HepG2 (cell line): ENCODE results near the gene DEFB131B. TPM values are rescaled to one million over a fixed set of nuclear protein-coding genes. Genes with fewer than 3 reads are reported as not detected.
A peak's percentile ranks its signal among the peaks of the same experiment; 100 is the strongest.

Experiments used
- BHLHE40 ChIP-seq: IDR thresholded peaks from 2 replicates; pipeline ENCODE4 v1.6.1; 2011; ENCODE audit warnings: low read length, improper control_type of control experiment
- FOXC1 ChIP-seq: sonication (generic); formaldehyde crosslinking; IDR thresholded peaks from 2 replicates; pipeline ENCODE4 v1.8.0; 2022; ENCODE audit warnings: mild to moderate bottlenecking, missing genetic modification reagents, borderline replicate concordance
- HNRNPL ChIP-seq: fragments of 200-400 bp; formaldehyde crosslinking; IDR thresholded peaks from 2 replicates; pipeline ENCODE4 v1.6.1; 2017; ENCODE audit warnings: mild to moderate bottlenecking, low read depth, low read length
- KLF11 ChIP-seq: IDR thresholded peaks from 2 replicates; pipeline ENCODE4 v1.6.1; 2016; ENCODE audit warnings: missing compliant biosample characterization
- NCOA1 ChIP-seq: sonication (generic); formaldehyde crosslinking; IDR thresholded peaks from 2 replicates; pipeline ENCODE4 v1.9.0; 2021; ENCODE audit warnings: missing genetic modification reagents
- NCOR1 ChIP-seq: fragments of 200-600 bp; sonication (generic); IDR thresholded peaks from 2 replicates; pipeline ENCODE4 v1.7.0; 2017; ENCODE audit warnings: antibody characterized with exemption, low read length, borderline replicate concordance
- PRMT3 ChIP-seq: sonication (generic); formaldehyde crosslinking; IDR thresholded peaks from 2 replicates; pipeline ENCODE4 v1.8.1; 2022; ENCODE audit warnings: low read depth, mild to moderate bottlenecking, moderate library complexity, missing genetic modification reagents, borderline replicate concordance
- RARG ChIP-seq: sonication (generic); formaldehyde crosslinking; IDR thresholded peaks from 2 replicates; pipeline ENCODE4 v1.4.0; 2020; ENCODE audit warnings: low read depth, mild to moderate bottlenecking, missing genetic modification reagents
- REL ChIP-seq: sonication (generic); formaldehyde crosslinking; conservative IDR thresholded peaks from 2 replicates; pipeline ENCODE4 v1.8.0; 2022; ENCODE audit warnings: mild to moderate bottlenecking, missing genetic modification reagents, moderate library complexity
- REXO4 ChIP-seq: sonication (generic); formaldehyde crosslinking; IDR thresholded peaks from 2 replicates; pipeline ENCODE4 v1.8.0; 2022; ENCODE audit warnings: missing genetic modification reagents, mild to moderate bottlenecking, borderline replicate concordance
- SAP130 ChIP-seq: IDR thresholded peaks from 2 replicates; pipeline ENCODE4 v1.6.1; 2016; ENCODE audit warnings: low read depth
- SCMH1 ChIP-seq: sonication (generic); formaldehyde crosslinking; IDR thresholded peaks from 2 replicates; pipeline ENCODE4 v1.9.0; 2021; ENCODE audit warnings: missing genetic modification reagents, mild to moderate bottlenecking, borderline replicate concordance
- SPEN ChIP-seq: sonication (generic); formaldehyde crosslinking; IDR thresholded peaks from 2 replicates; pipeline ENCODE4 v1.5.1; 2020; ENCODE audit warnings: low read depth, mild to moderate bottlenecking, missing genetic modification reagents
- ZBTB14 ChIP-seq: sonication (generic); formaldehyde crosslinking; IDR thresholded peaks from 2 replicates; pipeline ENCODE4 v1.4.0; 2020; ENCODE audit warnings: missing genetic modification reagents
- ZFP90 ChIP-seq: sonication (generic); formaldehyde crosslinking; IDR thresholded peaks from 2 replicates; pipeline ENCODE4 v1.8.0; 2022; ENCODE audit warnings: missing genetic modification reagents, mild to moderate bottlenecking, inconsistent platforms, borderline replicate concordance
- ZNF207 ChIP-seq: fragments of 450-650 bp; IDR thresholded peaks from 2 replicates; pipeline ENCODE4 v1.6.1; 2016; ENCODE audit warnings: antibody characterized with exemption, borderline replicate concordance
- ZNF234 ChIP-seq: sonication (generic); formaldehyde crosslinking; conservative IDR thresholded peaks from 2 replicates; pipeline ENCODE4 v1.5.1; 2020; ENCODE audit warnings: mild to moderate bottlenecking, missing genetic modification reagents
- ZNF24 ChIP-seq: fragments of 450-650 bp; IDR thresholded peaks from 2 replicates; pipeline ENCODE4 v1.6.1; 2017; ENCODE audit warnings: antibody characterized with exemption, mild to moderate bottlenecking
- ZNF253 ChIP-seq: sonication (generic); formaldehyde crosslinking; IDR thresholded peaks from 2 replicates; pipeline ENCODE4 v1.8.0; 2022; ENCODE audit warnings: mild to moderate bottlenecking, missing genetic modification reagents, borderline replicate concordance
- ZNF3 ChIP-seq: IDR thresholded peaks from 2 replicates; pipeline ENCODE4 v1.7.0; 2017; ENCODE audit warnings: inconsistent platforms
- ZNF468 ChIP-seq: sonication (generic); formaldehyde crosslinking; IDR thresholded peaks from 2 replicates; pipeline ENCODE4 v1.8.0; 2022; ENCODE audit warnings: mild to moderate bottlenecking, moderate library complexity, missing genetic modification reagents
- ZNF543 ChIP-seq: sonication (generic); formaldehyde crosslinking; IDR thresholded peaks from 2 replicates; pipeline ENCODE4 v1.4.0; 2020; ENCODE audit warnings: mild to moderate bottlenecking, missing genetic modification reagents
- ZNF784 ChIP-seq: sonication (generic); formaldehyde crosslinking; IDR thresholded peaks from 2 replicates; pipeline ENCODE4 v1.5.1; 2020; ENCODE audit warnings: missing genetic modification reagents, mild to moderate bottlenecking, borderline replicate concordance
- polyA plus RNA-seq, 8 experiments: library from polyadenylated mRNA; depleted of rRNA in 3 of 8; stranded (reverse) in 7 of 8; unstranded in 1 of 8; fragments of >200 nt; fragmentation: Illumina TruSeq in 4 of 8; extraction: Trizol in 4 of 8; gene quantifications; 2 replicates each; pipeline versions ENCODE4 v1.2.1 to v1.2.3, GENCODE V29; 2011 to 2016; ENCODE audit warnings: low read depth in 4 of 8, missing spikeins in 1 of 8, mixed read lengths in 1 of 8; ENCODE audit not compliant: insufficient read depth in 1 of 8
- total RNA-seq, 5 experiments: library from RNA; depleted of rRNA; stranded (reverse); fragments of >200 nt; fragmentation: Illumina TruSeq; extraction: Trizol; gene quantifications; 2 replicates each; pipeline ENCODE4 v1.2.3, GENCODE V29; 2016; ENCODE audit warnings: low read depth in 1 of 5
- TF ChIP-seq, protein P1 (sequence below): IDR thresholded peaks from 2 replicates; pipeline ENCODE4 v1.6.1; 2016; ENCODE audit warnings: low read depth, missing genetic modification reagents, missing compliant biosample characterization

DEFB131B gene
- total and polyA plus RNA-seq, 2 of the 13 experiments (the other 11 are each of a cell fraction or from before 2014, with no cell fraction given) = not detected

GRCh38 chr11:71928737-71929443, 50.6 kb downstream of the DEFB131B start, which contains the start of gene RNF121 (continued):
- TF ChIP-seq RARG (no peak), ZNF24 (no peak), ZNF543 (CRISPR knock-in tag) (no peak), SPEN (peak; percentile 43; the same call in 1 of the 2 replicates), KLF11 (CRISPR knock-in tag) (no peak), ZNF207 (no peak), ZNF468 (CRISPR knock-in tag) (no peak), SCMH1 (CRISPR knock-in tag) (no peak), PRMT3 (no peak), ZBTB14 (CRISPR knock-in tag) (no peak), NCOA1 (CRISPR knock-in tag) (no peak), ZNF234 (CRISPR knock-in tag) (no peak), ZNF3 (CRISPR knock-in tag) (no peak), FOXC1 (no peak; the same call in 1 of the 2 replicates), HNRNPL (no peak), ZNF784 (no peak), ZFP90 (no peak), SAP130 (peak; percentile 93), NCOR1 (peak; percentile 80; the same call in 1 of the 2 replicates), REL (CRISPR knock-in tag) (peak; percentile 79; the same call in 1 of the 2 replicates), REXO4 (CRISPR knock-in tag) (no peak), BHLHE40 (peak; percentile 81), ZNF253 (no peak)
- TF ChIP-seq, protein P1, sequence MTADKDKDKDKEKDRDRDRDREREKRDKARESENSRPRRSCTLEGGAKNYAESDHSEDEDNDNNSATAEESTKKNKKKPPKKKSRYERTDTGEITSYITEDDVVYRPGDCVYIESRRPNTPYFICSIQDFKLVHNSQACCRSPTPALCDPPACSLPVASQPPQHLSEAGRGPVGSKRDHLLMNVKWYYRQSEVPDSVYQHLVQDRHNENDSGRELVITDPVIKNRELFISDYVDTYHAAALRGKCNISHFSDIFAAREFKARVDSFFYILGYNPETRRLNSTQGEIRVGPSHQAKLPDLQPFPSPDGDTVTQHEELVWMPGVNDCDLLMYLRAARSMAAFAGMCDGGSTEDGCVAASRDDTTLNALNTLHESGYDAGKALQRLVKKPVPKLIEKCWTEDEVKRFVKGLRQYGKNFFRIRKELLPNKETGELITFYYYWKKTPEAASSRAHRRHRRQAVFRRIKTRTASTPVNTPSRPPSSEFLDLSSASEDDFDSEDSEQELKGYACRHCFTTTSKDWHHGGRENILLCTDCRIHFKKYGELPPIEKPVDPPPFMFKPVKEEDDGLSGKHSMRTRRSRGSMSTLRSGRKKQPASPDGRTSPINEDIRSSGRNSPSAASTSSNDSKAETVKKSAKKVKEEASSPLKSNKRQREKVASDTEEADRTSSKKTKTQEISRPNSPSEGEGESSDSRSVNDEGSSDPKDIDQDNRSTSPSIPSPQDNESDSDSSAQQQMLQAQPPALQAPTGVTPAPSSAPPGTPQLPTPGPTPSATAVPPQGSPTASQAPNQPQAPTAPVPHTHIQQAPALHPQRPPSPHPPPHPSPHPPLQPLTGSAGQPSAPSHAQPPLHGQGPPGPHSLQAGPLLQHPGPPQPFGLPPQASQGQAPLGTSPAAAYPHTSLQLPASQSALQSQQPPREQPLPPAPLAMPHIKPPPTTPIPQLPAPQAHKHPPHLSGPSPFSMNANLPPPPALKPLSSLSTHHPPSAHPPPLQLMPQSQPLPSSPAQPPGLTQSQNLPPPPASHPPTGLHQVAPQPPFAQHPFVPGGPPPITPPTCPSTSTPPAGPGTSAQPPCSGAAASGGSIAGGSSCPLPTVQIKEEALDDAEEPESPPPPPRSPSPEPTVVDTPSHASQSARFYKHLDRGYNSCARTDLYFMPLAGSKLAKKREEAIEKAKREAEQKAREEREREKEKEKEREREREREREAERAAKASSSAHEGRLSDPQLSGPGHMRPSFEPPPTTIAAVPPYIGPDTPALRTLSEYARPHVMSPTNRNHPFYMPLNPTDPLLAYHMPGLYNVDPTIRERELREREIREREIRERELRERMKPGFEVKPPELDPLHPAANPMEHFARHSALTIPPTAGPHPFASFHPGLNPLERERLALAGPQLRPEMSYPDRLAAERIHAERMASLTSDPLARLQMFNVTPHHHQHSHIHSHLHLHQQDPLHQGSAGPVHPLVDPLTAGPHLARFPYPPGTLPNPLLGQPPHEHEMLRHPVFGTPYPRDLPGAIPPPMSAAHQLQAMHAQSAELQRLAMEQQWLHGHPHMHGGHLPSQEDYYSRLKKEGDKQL (CRISPR knock-in tag) = no peak
